ENCODE measurements around the gene CAPN8.

DNA sequence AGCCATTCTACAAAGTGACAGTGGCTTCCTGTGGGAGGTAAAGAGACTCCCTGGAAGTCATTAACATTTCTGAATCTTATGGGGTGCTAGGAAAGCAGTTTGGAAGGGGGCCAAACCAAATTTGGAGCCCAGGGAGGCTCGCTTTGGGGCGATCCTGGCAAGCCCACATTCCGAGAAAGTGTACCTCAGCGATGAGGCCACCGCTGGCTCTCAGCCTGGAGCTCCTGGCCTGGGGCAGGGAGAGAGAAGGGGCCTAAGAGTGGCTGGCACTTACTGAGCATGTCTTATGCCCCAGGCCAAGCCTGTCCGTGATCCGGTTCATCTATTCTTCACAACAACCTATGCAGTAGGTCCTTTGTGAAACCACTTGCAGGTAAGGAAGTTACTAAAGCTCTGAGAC, 173.5 kb downstream of the CAPN8 start:
- TF ChIP-seq, protein P1, sequence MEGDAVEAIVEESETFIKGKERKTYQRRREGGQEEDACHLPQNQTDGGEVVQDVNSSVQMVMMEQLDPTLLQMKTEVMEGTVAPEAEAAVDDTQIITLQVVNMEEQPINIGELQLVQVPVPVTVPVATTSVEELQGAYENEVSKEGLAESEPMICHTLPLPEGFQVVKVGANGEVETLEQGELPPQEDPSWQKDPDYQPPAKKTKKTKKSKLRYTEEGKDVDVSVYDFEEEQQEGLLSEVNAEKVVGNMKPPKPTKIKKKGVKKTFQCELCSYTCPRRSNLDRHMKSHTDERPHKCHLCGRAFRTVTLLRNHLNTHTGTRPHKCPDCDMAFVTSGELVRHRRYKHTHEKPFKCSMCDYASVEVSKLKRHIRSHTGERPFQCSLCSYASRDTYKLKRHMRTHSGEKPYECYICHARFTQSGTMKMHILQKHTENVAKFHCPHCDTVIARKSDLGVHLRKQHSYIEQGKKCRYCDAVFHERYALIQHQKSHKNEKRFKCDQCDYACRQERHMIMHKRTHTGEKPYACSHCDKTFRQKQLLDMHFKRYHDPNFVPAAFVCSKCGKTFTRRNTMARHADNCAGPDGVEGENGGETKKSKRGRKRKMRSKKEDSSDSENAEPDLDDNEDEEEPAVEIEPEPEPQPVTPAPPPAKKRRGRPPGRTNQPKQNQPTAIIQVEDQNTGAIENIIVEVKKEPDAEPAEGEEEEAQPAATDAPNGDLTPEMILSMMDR (IDR thresholded peaks at IDR 0.05): no peak
- TF ChIP-seq POLR2A (IDR thresholded peaks at IDR 0.05): no peak

All from right lobe of liver (tissue), 4 donors.